ENCODE results near the gene CLBA1. TPM values are rescaled to one million over a fixed set of nuclear protein-coding genes. Genes with fewer than 3 reads are reported as not detected.
A peak's percentile ranks its signal among the peaks of the same experiment; 100 is the strongest.

CLBA1 gene
- polyA plus RNA-seq, 2 of the 4 experiments (the other 2 are of a cell fraction): 11.5 to 12.0 TPM

- TF ChIP-seq, protein P1, sequence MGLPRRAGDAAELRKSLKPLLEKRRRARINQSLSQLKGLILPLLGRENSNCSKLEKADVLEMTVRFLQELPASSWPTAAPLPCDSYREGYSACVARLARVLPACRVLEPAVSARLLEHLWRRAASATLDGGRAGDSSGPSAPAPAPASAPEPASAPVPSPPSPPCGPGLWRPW (IDR thresholded peaks at IDR 0.05): no peak
- TF ChIP-seq MAFK (IDR thresholded peaks at IDR 0.05; ENCODE audit: partially characterized antibody): no peak
- no peak for TF ChIP-seq HOXB5 (CRISPR knock-in tag; IDR thresholded peaks at IDR 0.05)
These were observed 7.7 kb downstream of the CLBA1 start (continued) for GRCh38 chr14:104993306-104993705.

DNA sequence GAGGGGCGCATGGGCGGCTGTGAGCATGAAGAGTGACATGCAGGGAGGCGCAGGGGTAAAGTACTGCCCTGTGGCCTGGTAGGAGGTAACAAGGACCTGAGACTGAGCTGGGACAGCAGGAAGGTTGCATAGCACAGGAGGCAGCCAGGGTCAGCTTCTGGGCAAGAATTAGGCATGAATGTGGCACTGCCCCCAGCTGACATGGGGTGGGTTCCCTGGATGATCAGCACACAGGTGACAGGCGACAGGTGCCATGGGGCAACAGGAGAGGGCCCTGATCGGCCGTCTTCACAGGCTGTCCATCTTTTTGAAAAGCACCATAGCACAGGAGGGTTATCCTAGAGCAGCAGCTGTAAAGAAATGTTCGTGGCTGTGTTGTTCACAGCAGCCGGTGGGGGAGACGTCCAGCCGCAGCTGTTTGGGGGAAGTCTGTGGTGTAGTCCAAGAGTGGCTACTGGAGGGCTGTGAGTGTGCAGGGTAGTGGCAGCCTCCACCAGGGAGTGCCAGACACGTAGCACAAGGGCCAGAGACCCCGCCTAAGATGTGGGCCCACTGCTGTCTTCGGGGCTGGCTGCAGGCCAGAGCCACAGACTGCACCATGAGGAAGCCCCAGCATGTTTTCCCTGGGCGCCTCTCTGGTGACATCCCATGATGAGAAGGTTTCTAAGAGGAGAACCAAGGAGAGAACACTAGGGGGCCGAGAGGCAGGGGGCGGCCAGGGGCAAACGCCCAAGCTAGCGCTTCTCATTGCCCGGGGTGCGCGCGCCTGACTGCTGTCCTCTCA, 8.4 kb downstream of the CLBA1 start:
- Histone ChIP-seq H3K4me1 (no peaks in the 10 kb centered on the region), H3K4me3 (no peak overlapping the region), H3K9me3 (peaks cover 3% of the 10 kb centered on the region; the same call in 1 of the 3 replicates), H3K27ac (no peak overlapping the region), H3K4me2 (no peak overlapping the region)
- 90% methylated on average over 18 of the region's 22 CpGs for WGBS (ENCODE audit: missing lambda C conversion rate)
- DNase-seq (ENCODE audit: low read depth in 1 of 2, low spot score in 1 of 2) (no peak), ATAC-seq (peak; percentile 33 to 37; a peak in 3 of 6 replicates), FAIRE-seq (no peak)
- ChIA-PET CTCF (interaction anchor here (0.5 to 4.0 kb wide), 10 partner anchors 9 to 980 kb away, joined by 3 to 40 read pairs (median 6); partner anchors contain the start of gene CLBA1), POLR2A (interaction anchor here (2.0 kb wide), 1 partner anchor 27 kb away, joined by 5 read pairs; the partner anchor contains the start of gene CDCA4)
- no peak for TF ChIP-seq FOSB (CRISPR knock-in tag; IDR thresholded peaks at IDR 0.05)
- TF ChIP-seq NPAS2 (CRISPR knock-in tag; IDR thresholded peaks at IDR 0.05; ENCODE audit: borderline replicate concordance): no peak
- no peak for TF ChIP-seq EHMT2 (IDR thresholded peaks at IDR 0.05; ENCODE audit: low read depth)
- TF ChIP-seq FOXS1 (CRISPR knock-in tag; IDR thresholded peaks at IDR 0.05): no peak
- no peak for TF ChIP-seq NFE2L2 (conservative IDR thresholded peaks at IDR 0.05; ENCODE audit: low read length)
- TF ChIP-seq ATOH8 (CRISPR knock-in tag; IDR thresholded peaks at IDR 0.05; ENCODE audit: low read depth): no peak
- TF ChIP-seq, protein P2, sequence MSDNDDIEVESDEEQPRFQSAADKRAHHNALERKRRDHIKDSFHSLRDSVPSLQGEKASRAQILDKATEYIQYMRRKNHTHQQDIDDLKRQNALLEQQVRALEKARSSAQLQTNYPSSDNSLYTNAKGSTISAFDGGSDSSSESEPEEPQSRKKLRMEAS (IDR thresholded peaks at IDR 0.05): no peak
- TF ChIP-seq EP300 (IDR thresholded peaks at IDR 0.05): no peak

GRCh38 chr14:104994978-104995377, 9.4 kb downstream of the CLBA1 start:
- FAIRE-seq (no peak), DNase-seq (ENCODE audit: low read depth in 1 of 2, low spot score in 1 of 2) (no peak), ATAC-seq (no peak)
- POLR2A ChIA-PET: no interaction called here
- Histone ChIP-seq H3K4me2 (no peak overlapping the region), H3K4me1 (no peaks in the 10 kb centered on the region), H3K27ac (no peak overlapping the region), H3K4me3 (no peak overlapping the region), H3K9me3 (peaks cover 8% of the 10 kb centered on the region; the same call in 1 of the 3 replicates)
- 85% methylated on average over 4 of the region's 6 CpGs for WGBS (ENCODE audit: missing lambda C conversion rate)
- CTCF ChIA-PET: interaction anchor here (1.0 to 4.0 kb wide), 7 partner anchors 9 to 50 kb away, joined by 5 to 40 read pairs (median 17); partner anchors contain the start of gene CLBA1
- no peak for TF ChIP-seq SMC3 (IDR thresholded peaks at IDR 0.05)

DNA sequence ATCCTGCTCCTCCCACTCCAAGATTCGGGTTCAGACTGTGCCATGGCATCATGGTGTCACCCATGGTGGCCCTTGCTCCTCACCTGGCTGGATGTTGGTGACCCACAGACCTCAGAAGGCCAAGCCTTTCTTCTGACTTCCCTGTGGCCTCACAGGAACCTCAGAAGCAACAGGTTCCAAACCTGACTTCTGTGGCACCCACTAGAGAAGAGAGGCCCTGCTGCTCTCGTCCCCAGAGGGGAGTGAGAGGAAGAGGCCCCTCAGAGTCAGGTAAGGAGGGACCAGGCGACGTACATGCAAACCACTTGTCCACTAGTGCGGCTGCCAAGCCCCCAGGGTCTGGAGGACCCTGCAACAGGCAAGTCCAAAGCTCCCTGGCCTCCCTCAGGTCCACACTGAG, 10.4 kb downstream of the CLBA1 start:
- H3K4me3 ChIP-seq: no peak overlapping the region
- H3K4me2 ChIP-seq: no peak overlapping the region
- no peak for FAIRE-seq
- POLR2A ChIA-PET: no interaction called here
- H3K4me1 ChIP-seq: no peaks in the 10 kb centered on the region
- DNase-seq (ENCODE audit: low read depth in 1 of 2, low spot score in 1 of 2): no peak
- CTCF ChIA-PET: interaction anchor here (3.8 to 4.0 kb wide), 3 partner anchors 16 to 49 kb away, joined by 23 to 40 read pairs (median 28); no protein-coding TSS in a partner anchor
- no peak for ATAC-seq
- TF ChIP-seq, protein P1 (IDR thresholded peaks at IDR 0.05): no peak
- H3K27ac ChIP-seq: no peak overlapping the region
- WGBS (ENCODE audit: missing lambda C conversion rate): 80% methylated on average over 5 of the region's 5 CpGs
- H3K9me3 ChIP-seq: peaks cover 8% of the 10 kb centered on the region; the same call in 1 of the 3 replicates

- Histone ChIP-seq H3K9me3 (peaks cover 8% of the 10 kb centered on the region; the same call in 1 of the 3 replicates), H3K27ac (no peak overlapping the region), H3K4me2 (no peak overlapping the region), H3K4me1 (no peaks in the 10 kb centered on the region), H3K4me3 (no peak overlapping the region)
- FAIRE-seq (no peak), ATAC-seq (no peak), DNase-seq (ENCODE audit: low read depth in 1 of 2, low spot score in 1 of 2) (no peak)
- TF ChIP-seq EHF (CRISPR knock-in tag; IDR thresholded peaks at IDR 0.05) (no peak), MAZ (IDR thresholded peaks at IDR 0.05; ENCODE audit: borderline replicate concordance, low read depth, low read length) (no peak), KDM1A (IDR thresholded peaks at IDR 0.05; ENCODE audit: low read depth) (no peak), BCL3 (IDR thresholded peaks at IDR 0.05) (no peak), EHMT2 (IDR thresholded peaks at IDR 0.05; ENCODE audit: low read depth) (no peak), RNF2 (IDR thresholded peaks at IDR 0.05; ENCODE audit: borderline replicate concordance, low read depth) (no peak), CBX8 (IDR thresholded peaks at IDR 0.05) (no peak), GATA3 (IDR thresholded peaks at IDR 0.05; ENCODE audit: borderline replicate concordance) (no peak), EP300 (IDR thresholded peaks at IDR 0.05) (no peak), RARB (CRISPR knock-in tag; IDR thresholded peaks at IDR 0.05) (no peak), CTCF (IDR thresholded peaks at IDR 0.05) (no peak)
- TF ChIP-seq, protein P3, sequence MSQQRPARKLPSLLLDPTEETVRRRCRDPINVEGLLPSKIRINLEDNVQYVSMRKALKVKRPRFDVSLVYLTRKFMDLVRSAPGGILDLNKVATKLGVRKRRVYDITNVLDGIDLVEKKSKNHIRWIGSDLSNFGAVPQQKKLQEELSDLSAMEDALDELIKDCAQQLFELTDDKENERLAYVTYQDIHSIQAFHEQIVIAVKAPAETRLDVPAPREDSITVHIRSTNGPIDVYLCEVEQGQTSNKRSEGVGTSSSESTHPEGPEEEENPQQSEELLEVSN (IDR thresholded peaks at IDR 0.05; ENCODE audit: borderline replicate concordance, low read depth): no peak
- CTCF ChIA-PET: interaction anchor here (3.9 to 4.0 kb wide), 2 partner anchors 22 to 48 kb away, joined by 28 to 40 read pairs; no protein-coding TSS in a partner anchor
- POLR2A ChIA-PET: no interaction called here
- WGBS (ENCODE audit: missing lambda C conversion rate): 95% methylated on average over 13 of the region's 13 CpGs
These were observed 10.9 kb downstream of the CLBA1 start for GRCh38 chr14:104996483-104996882.
